KMS-11 (cell line): Measurements from ENCODE around the gene WIZ.

Experiments used
- H2AFZ ChIP-seq: fragments of 200-600 bp; sonication (generic); 2 replicates; pipeline ENCODE4 v1.6.1; 2016; ENCODE audit warnings: antibody characterized with exemption, mixed run types, low read depth
- H3K27ac ChIP-seq: fragments of 200-600 bp; sonication (generic); 2 replicates; pipeline ENCODE4 v1.6.1; 2016; ENCODE audit warnings: mild to moderate bottlenecking, mixed run types
- H3K27me3 ChIP-seq: fragments of 200-600 bp; sonication (generic); 2 replicates; pipeline ENCODE4 v1.6.1; 2017; ENCODE audit warnings: mild to moderate bottlenecking, low read depth, mixed run types, moderate library complexity; ENCODE audit not compliant: insufficient read depth
- H3K36me3 ChIP-seq: fragments of 200-600 bp; sonication (generic); 2 replicates; pipeline ENCODE4 v1.6.1; 2017; ENCODE audit warnings: mild to moderate bottlenecking, mixed run types; ENCODE audit not compliant: insufficient read depth
- H3K4me1 ChIP-seq: fragments of 200-600 bp; sonication (generic); 2 replicates; pipeline ENCODE4 v1.6.1; 2016; ENCODE audit warnings: mild to moderate bottlenecking, low read depth, mixed run types; ENCODE audit not compliant: poor library complexity, severe bottlenecking
- H3K4me2 ChIP-seq: fragments of 200-600 bp; sonication (generic); 2 replicates; pipeline ENCODE4 v1.7.0; 2016; ENCODE audit warnings: mild to moderate bottlenecking, mixed run types
- H3K4me3 ChIP-seq: fragments of 200-600 bp; sonication (generic); IDR thresholded peaks from 2 replicates; pipeline ENCODE4 v1.6.1; 2017; ENCODE audit warnings: low read depth, low read length, mixed read lengths; ENCODE audit not compliant: insufficient read depth
- H3K79me2 ChIP-seq: fragments of 200-600 bp; sonication (generic); 2 replicates; pipeline ENCODE4 v1.6.1; 2016; ENCODE audit warnings: low read depth, mixed run types; ENCODE audit not compliant: insufficient read depth
- H3K9ac ChIP-seq: fragments of 200-600 bp; sonication (generic); 2 replicates; pipeline ENCODE4 v1.6.1; 2016; ENCODE audit warnings: mild to moderate bottlenecking, mixed run types
- H4K20me1 ChIP-seq: fragments of 200-600 bp; sonication (generic); 2 replicates; pipeline ENCODE4 v1.6.1; 2016; ENCODE audit warnings: mild to moderate bottlenecking, mixed run types; ENCODE audit not compliant: insufficient read depth
- CTCF ChIP-seq: fragments of 200-600 bp; sonication (generic); conservative IDR thresholded peaks from 2 replicates; pipeline ENCODE4 v1.6.1; 2017; ENCODE audit warnings: low read depth, mild to moderate bottlenecking, antibody characterized with exemption, low read length, moderate library complexity, mixed read lengths

WIZ gene

GRCh38 chr19:15436012-15436825 lies 13.5 kb downstream of the WIZ start:
- H2AFZ ChIP-seq = no peak overlapping the region
- no peak overlapping the region for H3K27ac ChIP-seq
- no peaks in the 10 kb centered on the region for H3K36me3 ChIP-seq
- H4K20me1 ChIP-seq = no peaks in the 10 kb centered on the region
- H3K4me3 ChIP-seq = no peak overlapping the region
- no peak for TF ChIP-seq CTCF
- H3K4me2 ChIP-seq = no peak overlapping the region
- H3K9ac ChIP-seq = no peak overlapping the region
- H3K27me3 ChIP-seq = no peaks in the 10 kb centered on the region
- peaks cover 3% of the 10 kb centered on the region for H3K4me1 ChIP-seq
- H3K79me2 ChIP-seq = peaks cover 10% of the 10 kb centered on the region

DNA sequence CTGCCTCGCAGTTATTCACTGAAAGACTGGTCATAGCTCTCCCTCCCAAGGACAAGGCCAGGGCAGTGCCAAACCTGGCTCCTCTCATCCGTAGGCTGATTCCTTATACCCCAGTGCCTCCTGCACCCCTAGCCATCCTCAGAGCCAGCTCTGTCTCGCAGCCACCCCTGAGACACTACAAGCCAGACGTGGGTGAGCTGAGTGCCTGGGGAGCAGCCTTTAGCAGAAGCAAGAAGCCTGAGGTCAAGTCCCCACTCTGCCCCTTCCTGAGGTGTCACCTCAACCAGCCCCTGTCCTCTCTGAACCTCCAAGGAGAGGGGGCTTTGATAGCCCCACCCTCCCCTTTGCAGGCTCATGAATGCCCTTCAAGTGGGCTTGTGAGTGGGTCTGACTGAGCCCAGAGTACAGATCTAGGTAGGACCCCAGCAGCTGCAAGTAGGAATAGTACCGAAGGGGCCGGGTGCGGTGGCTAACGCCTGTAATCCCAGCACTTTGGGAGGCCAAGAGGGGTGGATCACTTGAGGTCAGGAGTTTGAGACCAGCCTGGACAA lies 16.2 kb downstream of the WIZ start:
- Histone ChIP-seq H3K9ac (no peak overlapping the region), H3K4me3 (no peak overlapping the region), H3K4me2 (peak overlapping the region; percentile 67), H3K27ac (no peak overlapping the region), H2AFZ (peak overlapping the region; percentile 94), H3K79me2 (peaks cover 36% of the 10 kb centered on the region), H3K27me3 (no peaks in the 10 kb centered on the region), H3K36me3 (no peaks in the 10 kb centered on the region), H4K20me1 (no peaks in the 10 kb centered on the region), H3K4me1 (peaks cover 13% of the 10 kb centered on the region)
- TF ChIP-seq CTCF = no peak

GRCh38 chr19:15432629-15433518 lies 16.9 kb downstream of the WIZ start:
- Histone ChIP-seq H3K27me3 (no peaks in the 10 kb centered on the region), H3K4me2 (peak overlapping the region; percentile 67), H2AFZ (peak overlapping the region; percentile 94), H3K36me3 (no peaks in the 10 kb centered on the region), H3K27ac (peak overlapping the region; percentile 45), H3K79me2 (peaks cover 38% of the 10 kb centered on the region), H3K4me3 (no peak overlapping the region), H3K9ac (peak overlapping the region; percentile 61; the same call in 1 of the 2 replicates), H4K20me1 (no peaks in the 10 kb centered on the region), H3K4me1 (peaks cover 13% of the 10 kb centered on the region)
- TF ChIP-seq CTCF = no peak

- peak overlapping the region; percentile 54 for H3K27ac ChIP-seq
- no peaks in the 10 kb centered on the region; the same call in 1 of the 2 replicates for H3K36me3 ChIP-seq
- H2AFZ ChIP-seq = peak overlapping the region; percentile 30; the same call in 1 of the 2 replicates
- H4K20me1 ChIP-seq = no peaks in the 10 kb centered on the region
- no peak for TF ChIP-seq CTCF
- H3K4me1 ChIP-seq = peaks cover 13% of the 10 kb centered on the region
- peak overlapping the region; percentile 81 for H3K4me2 ChIP-seq
- no peaks in the 10 kb centered on the region for H3K27me3 ChIP-seq
- peaks cover 38% of the 10 kb centered on the region for H3K79me2 ChIP-seq
- no peak overlapping the region for H3K4me3 ChIP-seq
- H3K9ac ChIP-seq = peak overlapping the region; percentile 90
Observed at GRCh38 chr19:15432018-15432494, 17.7 kb downstream of the WIZ start.
